ENCODE results near the gene CRBN. TPM values are rescaled to one million over a fixed set of nuclear protein-coding genes. Genes with fewer than 3 reads are reported as not detected.

CRBN gene
- total RNA-seq, 1 donor from 2014 or later = 47.8 TPM

DNA sequence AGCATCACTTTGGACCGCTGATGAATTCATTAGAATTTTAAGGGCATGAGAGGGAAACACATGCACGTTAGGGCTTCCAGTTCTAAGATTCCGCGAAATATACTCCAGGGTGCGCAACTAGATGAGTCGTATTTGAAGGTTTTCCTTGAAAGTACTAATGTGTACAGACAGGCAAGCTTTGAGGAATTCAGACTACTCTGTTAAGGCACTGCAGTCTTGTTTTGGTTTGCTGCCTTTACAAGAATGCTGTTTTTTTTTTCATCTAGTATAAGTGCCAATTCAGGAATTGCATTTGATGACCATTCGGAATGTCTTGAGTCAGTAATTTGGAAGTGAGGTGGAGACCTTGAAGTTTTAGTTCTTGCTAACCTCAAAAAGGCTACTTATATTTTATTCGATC is 33.7 kb downstream of the CRBN start:
- no peaks in the 10 kb centered on the region for H3K4me1 Mint-ChIP-seq (ENCODE audit: unreplicated experiment)
- no peak for DNase-seq (ENCODE audit: low spot score)
- TF ChIP-seq, protein P1, sequence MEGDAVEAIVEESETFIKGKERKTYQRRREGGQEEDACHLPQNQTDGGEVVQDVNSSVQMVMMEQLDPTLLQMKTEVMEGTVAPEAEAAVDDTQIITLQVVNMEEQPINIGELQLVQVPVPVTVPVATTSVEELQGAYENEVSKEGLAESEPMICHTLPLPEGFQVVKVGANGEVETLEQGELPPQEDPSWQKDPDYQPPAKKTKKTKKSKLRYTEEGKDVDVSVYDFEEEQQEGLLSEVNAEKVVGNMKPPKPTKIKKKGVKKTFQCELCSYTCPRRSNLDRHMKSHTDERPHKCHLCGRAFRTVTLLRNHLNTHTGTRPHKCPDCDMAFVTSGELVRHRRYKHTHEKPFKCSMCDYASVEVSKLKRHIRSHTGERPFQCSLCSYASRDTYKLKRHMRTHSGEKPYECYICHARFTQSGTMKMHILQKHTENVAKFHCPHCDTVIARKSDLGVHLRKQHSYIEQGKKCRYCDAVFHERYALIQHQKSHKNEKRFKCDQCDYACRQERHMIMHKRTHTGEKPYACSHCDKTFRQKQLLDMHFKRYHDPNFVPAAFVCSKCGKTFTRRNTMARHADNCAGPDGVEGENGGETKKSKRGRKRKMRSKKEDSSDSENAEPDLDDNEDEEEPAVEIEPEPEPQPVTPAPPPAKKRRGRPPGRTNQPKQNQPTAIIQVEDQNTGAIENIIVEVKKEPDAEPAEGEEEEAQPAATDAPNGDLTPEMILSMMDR (IDR thresholded peaks at IDR 0.05; ENCODE audit: unreplicated experiment) = no peak
- no peak overlapping the region for H3K27ac Mint-ChIP-seq (ENCODE audit: unreplicated experiment)
- H3K36me3 Mint-ChIP-seq (ENCODE audit: low read depth, unreplicated experiment) = peaks cover 19% of the 10 kb centered on the region
- H3K4me3 Mint-ChIP-seq (ENCODE audit: unreplicated experiment) = no peak overlapping the region
- no peaks in the 10 kb centered on the region for H3K9me3 Mint-ChIP-seq (ENCODE audit: unreplicated experiment)
- no peaks in the 10 kb centered on the region for H3K27me3 Mint-ChIP-seq (ENCODE audit: unreplicated experiment)

DNA sequence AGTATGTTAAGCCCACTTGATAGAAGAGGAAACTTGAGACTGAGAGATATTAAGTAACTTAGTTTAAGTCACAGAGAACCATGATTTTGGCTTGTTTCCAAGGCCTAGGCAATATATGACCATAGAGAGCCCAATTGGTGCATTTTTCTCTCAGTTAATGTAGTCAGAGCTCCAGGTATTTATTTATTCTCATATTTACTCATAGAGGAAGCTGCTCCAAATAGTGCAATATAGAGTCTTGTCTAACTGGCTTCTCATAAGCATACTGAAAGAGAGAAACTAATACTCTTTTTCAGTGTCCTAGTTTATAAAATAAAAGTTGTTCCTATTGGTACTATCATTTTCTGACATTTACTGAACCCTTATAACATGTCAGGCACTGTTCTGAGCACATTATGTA is 37.6 kb downstream of the CRBN start:
- Mint-ChIP-seq H3K27ac (ENCODE audit: unreplicated experiment) (no peak overlapping the region), H3K36me3 (ENCODE audit: low read depth, unreplicated experiment) (peaks cover 14% of the 10 kb centered on the region), H3K9me3 (ENCODE audit: unreplicated experiment) (no peaks in the 10 kb centered on the region), H3K4me3 (ENCODE audit: unreplicated experiment) (no peak overlapping the region), H3K27me3 (ENCODE audit: unreplicated experiment) (no peaks in the 10 kb centered on the region), H3K4me1 (ENCODE audit: unreplicated experiment) (no peaks in the 10 kb centered on the region)
- TF ChIP-seq, protein P1 (IDR thresholded peaks at IDR 0.05; ENCODE audit: unreplicated experiment) = no peak
- no peak for DNase-seq (ENCODE audit: low spot score)

DNA sequence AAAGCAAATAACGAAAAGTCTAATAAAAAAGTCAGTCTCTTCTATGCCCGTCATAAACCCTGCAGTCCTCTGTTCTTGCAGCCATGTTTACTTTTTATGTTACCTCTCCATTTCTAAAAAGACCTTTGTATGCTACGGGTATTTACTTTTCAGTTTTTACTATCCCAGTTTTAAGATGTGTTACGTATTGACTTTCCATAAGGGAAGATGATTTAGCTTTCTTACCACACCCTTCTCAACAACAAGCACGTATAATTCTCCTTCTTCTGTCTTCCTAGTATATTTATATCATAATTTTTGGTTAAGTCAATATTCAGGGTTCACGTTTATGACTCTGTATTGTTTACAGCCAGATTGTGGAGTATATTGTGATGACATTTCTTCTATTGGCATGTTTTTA is 42.0 kb downstream of the CRBN start:
- TF ChIP-seq, protein P1 (IDR thresholded peaks at IDR 0.05; ENCODE audit: unreplicated experiment) = no peak
- peaks cover 4% of the 10 kb centered on the region for H3K36me3 Mint-ChIP-seq (ENCODE audit: low read depth, unreplicated experiment)
- H3K27me3 Mint-ChIP-seq (ENCODE audit: unreplicated experiment) = peaks cover 1% of the 10 kb centered on the region
- no peak for DNase-seq (ENCODE audit: low spot score)
- H3K9me3 Mint-ChIP-seq (ENCODE audit: unreplicated experiment) = no peaks in the 10 kb centered on the region
- no peak overlapping the region for H3K4me3 Mint-ChIP-seq (ENCODE audit: unreplicated experiment)
- no peaks in the 10 kb centered on the region for H3K4me1 Mint-ChIP-seq (ENCODE audit: unreplicated experiment)
- H3K27ac Mint-ChIP-seq (ENCODE audit: unreplicated experiment) = no peak overlapping the region

DNA sequence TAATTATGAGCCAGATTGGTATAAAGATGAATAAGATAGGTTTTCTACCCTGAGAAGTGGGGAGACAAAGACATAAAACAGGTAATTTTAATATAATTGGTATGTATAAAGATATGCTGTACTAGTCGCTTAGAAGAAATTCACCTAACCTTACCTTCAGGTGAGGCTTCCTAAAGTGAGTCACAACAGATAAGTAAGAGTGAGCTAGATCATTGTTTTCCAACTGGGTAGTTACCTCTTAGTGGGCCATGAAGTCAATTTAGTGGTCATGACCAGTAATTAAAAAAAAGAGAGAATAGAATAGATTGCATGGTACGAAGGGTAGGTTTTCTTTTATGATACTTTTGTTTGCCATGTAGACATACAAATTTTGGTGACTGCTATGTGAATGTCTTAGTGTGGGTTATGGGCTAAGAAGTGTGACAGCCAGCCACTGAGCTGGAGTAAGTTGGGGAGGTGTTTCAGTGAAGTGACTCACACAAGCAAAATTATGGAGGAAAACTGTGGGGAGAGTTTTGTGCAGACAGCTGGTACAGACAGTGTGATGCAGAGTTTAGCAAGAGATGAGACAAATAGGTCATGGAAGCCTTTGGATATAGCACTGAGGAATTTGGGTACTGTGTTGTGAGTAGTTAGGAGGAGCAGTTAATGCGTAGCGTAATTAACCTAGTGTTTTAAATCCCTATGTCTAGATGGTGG is 44.6 kb downstream of the CRBN start:
- H3K27me3 Mint-ChIP-seq (ENCODE audit: unreplicated experiment) = peaks cover 1% of the 10 kb centered on the region
- no peaks in the 10 kb centered on the region for H3K4me1 Mint-ChIP-seq (ENCODE audit: unreplicated experiment)
- TF ChIP-seq, protein P1 (IDR thresholded peaks at IDR 0.05; ENCODE audit: unreplicated experiment) = no peak
- no peak overlapping the region for H3K27ac Mint-ChIP-seq (ENCODE audit: unreplicated experiment)
- no peaks in the 10 kb centered on the region for H3K9me3 Mint-ChIP-seq (ENCODE audit: unreplicated experiment)
- no peak for DNase-seq (ENCODE audit: low spot score)
- H3K36me3 Mint-ChIP-seq (ENCODE audit: low read depth, unreplicated experiment) = peaks cover 4% of the 10 kb centered on the region
- no peak overlapping the region for H3K4me3 Mint-ChIP-seq (ENCODE audit: unreplicated experiment)

DNA sequence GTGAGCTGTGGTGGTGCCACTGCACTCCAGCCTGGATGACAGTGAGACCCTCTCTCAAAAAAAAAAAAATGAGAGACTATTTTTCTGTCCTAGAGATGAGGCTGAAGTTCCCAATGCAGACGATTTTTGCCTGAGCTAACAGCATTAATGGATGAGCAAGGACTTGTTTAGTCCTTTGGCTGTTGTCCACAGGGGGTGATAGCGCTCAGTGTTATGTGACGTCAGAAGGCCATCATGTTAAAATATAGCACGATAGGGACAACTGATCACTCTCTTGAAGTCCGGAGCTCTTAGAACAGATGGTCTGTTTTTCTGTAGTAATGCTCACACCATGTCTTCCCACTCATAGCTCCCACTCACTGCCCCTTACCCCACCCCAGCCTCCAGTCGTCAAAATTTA is 46.0 kb downstream of the CRBN start:
- DNase-seq (ENCODE audit: low spot score) = no peak
- no peak overlapping the region for H3K27ac Mint-ChIP-seq (ENCODE audit: unreplicated experiment)
- H3K4me1 Mint-ChIP-seq (ENCODE audit: unreplicated experiment) = peaks cover 6% of the 10 kb centered on the region
- no peaks in the 10 kb centered on the region for H3K9me3 Mint-ChIP-seq (ENCODE audit: unreplicated experiment)
- TF ChIP-seq, protein P1 (IDR thresholded peaks at IDR 0.05; ENCODE audit: unreplicated experiment) = no peak
- no peak overlapping the region for H3K4me3 Mint-ChIP-seq (ENCODE audit: unreplicated experiment)
- H3K36me3 Mint-ChIP-seq (ENCODE audit: low read depth, unreplicated experiment) = peaks cover 9% of the 10 kb centered on the region
- H3K27me3 Mint-ChIP-seq (ENCODE audit: unreplicated experiment) = peaks cover 7% of the 10 kb centered on the region

All from endothelial cell (in vitro differentiated cells).